HG03432 (cell line): Measurements from ENCODE around the gene RSPH10B.
"Not testable (repeated sequence)": the region's sequence is repeated elsewhere in the genome, so short reads cannot be mapped to it uniquely, and the experiment has no call there.

Source experiments
- ATAC-seq: cut with Tn5 transposase; IDR thresholded peaks from one replicate; pipeline ENCODE4 v1.9.1; 2021; ENCODE audit warnings: mild to moderate bottlenecking, moderate library complexity; ENCODE audit not compliant: unreplicated experiment

RSPH10B gene

DNA sequence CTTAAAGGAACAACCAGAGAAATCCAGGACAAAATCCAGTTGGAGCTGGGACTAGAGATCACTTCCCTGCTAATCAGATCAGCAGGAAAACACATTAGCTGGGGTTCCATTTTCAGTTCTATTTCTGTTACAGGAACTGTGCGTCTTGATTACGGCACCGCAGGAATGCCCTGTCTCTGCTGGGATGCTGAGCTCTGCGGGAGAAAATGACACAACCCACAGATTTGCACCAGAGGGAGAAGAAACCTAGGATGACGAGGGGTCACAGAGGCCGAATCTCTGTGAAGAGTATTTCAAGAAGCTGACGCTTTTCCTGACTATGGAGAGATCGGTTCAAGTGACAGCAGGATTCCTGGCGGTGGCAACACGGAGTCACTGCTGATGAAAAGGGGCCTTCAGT lies 40.2 kb downstream of the RSPH10B start:
- not testable (repeated sequence) for ATAC-seq

DNA sequence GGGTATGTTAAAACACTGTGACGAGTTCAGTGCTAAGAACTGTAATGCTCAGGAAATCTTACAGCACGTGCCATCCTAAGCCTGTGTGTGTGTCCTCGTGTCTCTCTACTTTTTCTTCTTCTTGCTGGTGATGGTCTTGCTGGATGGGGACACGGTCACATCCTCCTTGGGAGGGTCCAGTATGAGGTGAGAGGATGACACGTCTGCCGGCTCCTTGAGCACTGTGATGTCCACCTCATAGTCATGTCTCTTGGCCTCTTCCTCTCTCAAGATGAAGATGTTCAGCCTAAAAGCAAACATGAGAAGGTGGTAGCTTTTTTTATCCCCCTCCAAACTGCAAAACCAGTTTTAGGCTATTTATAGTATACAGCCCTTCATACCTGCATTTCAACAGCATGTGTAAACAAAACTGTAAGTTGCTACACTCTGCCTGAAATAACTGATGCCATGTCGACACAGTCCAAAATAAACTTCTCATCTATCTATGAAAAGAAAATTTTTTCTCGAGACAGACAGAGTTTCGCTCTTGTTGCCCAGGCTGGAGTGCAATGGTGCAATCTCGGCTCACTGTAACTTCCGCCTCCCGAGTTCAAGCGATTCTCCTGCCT lies 44.1 kb downstream of the RSPH10B start:
- not testable (repeated sequence) for ATAC-seq

GRCh38 chr7:5924630-5925029 lies 45.9 kb downstream of the RSPH10B start:
- not testable (repeated sequence) for ATAC-seq

DNA sequence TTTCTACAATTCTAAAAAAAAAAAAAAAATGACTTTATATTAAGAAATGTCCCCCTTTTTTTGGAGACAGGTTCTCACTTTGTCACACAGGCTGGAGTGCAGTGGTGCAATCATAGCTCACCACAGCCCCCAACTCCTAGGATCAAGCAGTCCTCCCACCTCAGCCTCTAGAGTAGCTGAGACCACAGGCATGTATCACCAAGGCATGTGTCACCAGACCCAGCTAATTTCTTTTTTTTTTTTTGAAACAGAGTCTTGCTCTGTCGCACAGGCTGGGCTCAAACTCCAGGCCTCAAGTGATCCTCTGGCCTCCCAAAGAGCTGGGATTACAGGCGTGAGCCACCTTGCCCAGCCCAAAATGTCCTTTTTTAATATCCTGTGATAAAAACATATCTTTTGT lies 46.3 kb downstream of the RSPH10B start:
- ATAC-seq, result not testable (repeated sequence)

DNA sequence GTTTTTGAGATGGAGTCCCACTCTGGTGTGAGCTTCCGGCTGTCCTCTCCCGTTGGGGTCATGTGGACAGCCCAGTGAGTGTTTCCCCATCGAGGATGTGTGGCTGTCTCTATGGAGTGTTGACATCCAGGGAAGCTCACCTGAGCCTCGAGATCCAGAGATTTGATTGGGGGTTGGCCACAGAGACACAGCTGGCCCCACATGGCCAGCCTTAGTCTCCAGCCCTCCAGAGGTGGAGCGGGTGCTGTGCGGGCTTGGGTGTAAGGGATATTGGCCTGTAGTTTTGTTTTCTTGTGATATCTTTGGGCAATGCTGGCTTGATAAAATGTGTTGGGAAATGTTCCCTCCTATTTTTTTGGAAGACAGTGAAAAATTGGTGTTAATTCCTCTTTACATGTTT lies 54.0 kb downstream of the RSPH10B start:
- ATAC-seq, result not testable (repeated sequence)

DNA sequence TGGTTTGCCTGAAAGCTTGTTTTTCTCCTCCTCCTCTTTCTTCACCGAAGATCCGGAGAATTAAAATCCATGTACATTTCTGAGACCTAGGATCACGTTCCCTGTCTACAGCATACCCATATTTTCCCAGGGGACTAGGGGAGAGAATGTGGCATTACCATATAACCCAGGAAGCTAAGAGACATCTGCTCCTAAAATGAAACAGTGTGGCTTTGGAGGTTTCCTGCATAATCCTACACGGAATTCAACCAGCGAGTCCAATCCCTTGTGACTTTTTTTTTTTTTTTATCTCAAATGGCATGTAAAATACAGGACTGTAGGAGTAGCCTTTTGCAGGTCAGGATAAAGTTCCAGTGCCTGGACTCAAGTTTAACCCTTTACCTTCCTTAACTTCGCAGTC lies 61.7 kb downstream of the RSPH10B start:
- ATAC-seq, result not testable (repeated sequence)

DNA sequence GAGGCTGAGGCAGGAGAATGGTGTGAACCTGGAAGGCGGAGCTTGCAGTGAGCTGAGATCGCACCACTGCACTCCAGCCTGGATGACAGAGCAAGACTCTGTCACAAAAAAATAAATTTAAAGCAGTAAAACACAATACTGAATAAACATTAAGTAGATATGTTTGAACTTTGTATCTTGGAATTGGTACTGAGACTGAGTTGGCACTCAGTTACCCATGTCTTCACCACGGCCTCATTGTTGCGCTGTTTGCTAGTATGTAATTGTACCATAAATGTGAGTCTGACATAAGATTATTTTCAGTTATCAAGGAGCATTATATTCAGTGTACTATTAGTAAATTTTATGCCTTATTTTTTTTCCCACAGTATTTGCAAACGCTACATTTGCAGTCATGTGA lies 65.8 kb downstream of the RSPH10B start:
- not testable (repeated sequence) for ATAC-seq

GRCh38 chr7:5903002-5903401 lies 67.5 kb downstream of the RSPH10B start:
- not testable (repeated sequence) for ATAC-seq

- ATAC-seq, result peak; percentile 93
Observed at GRCh38 chr7:5898480-5899224, 71.8 kb downstream of the RSPH10B start, which contains the start of gene CCZ1. Gene CCZ1, plus strand, starts transcription at chr7:5898733. Its CDS starts 67 bp downstream, at chr7:5898800.

- not testable (repeated sequence) for ATAC-seq
Observed at GRCh38 chr7:5897369-5897919, 73.0 kb downstream of the RSPH10B start.

GRCh38 chr7:5892498-5892897 lies 78.0 kb downstream of the RSPH10B start:
- ATAC-seq, result no peak

GRCh38 chr7:5890244-5890643 lies 80.2 kb downstream of the RSPH10B start:
- not testable (repeated sequence) for ATAC-seq

GRCh38 chr7:5888021-5888420 lies 82.5 kb downstream of the RSPH10B start:
- not testable (repeated sequence) for ATAC-seq

- ATAC-seq, result not testable (repeated sequence)
Observed at GRCh38 chr7:5884431-5884830, 86.1 kb downstream of the RSPH10B start.

- not testable (repeated sequence) for ATAC-seq
Observed at GRCh38 chr7:5880106-5880505, 90.4 kb downstream of the RSPH10B start.

DNA sequence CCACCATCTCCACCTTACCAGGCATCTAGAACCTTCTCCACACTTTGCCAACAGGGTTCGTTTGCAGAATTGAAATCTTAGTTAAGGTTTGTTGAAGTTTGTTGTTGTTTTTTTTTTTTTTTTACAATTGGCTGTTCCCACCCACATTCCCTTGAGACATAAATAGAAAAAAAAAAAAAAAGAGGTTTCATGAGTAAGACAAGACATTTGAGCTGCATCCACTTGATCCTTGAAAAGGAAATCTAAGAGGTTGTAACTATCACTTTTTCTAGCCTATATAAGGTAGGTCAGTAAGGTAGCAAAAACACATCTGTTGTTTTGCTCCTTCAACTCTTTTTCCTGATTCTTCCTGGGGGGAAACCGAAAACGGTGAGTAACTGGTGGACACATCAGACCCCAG lies 90.9 kb downstream of the RSPH10B start:
- ATAC-seq, result not testable (repeated sequence)
